ENCODE data around the gene EGFLAM.

DNA sequence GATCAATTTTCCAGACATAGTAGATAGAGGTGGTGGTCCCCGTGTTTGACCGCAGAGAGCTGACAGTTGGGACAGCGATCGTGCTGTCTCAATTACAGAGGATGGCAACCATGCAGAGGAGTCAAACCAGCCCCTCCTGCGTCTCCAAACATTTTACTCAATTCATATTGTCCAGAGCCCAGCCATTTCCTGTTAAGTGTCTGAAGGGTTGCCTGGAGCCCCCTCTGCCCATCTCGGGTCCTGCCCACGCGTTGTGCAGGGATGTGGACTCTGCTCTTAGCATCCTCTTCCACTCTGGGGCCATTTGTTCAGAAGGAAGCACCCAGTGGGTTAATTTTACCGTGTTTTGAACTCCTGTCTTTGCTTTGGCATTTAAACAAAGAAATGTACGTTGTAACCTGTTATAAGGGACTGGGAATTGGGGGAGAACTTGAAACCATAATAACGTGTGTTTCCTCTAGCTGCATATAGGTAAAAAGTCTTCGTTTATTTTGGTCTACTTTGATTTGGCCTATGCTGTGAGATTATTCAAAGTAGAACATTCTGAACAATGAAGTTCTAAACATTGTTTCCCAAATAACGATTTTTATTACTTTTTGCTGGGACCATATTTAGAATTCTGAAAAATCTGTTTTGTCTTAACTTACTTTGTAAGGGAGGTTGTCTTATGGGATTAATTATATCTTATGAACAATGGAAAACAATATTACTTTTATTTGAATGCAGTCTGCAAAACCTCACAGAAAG, 876 bp downstream of the EGFLAM start:
- TF ChIP-seq, protein P1, sequence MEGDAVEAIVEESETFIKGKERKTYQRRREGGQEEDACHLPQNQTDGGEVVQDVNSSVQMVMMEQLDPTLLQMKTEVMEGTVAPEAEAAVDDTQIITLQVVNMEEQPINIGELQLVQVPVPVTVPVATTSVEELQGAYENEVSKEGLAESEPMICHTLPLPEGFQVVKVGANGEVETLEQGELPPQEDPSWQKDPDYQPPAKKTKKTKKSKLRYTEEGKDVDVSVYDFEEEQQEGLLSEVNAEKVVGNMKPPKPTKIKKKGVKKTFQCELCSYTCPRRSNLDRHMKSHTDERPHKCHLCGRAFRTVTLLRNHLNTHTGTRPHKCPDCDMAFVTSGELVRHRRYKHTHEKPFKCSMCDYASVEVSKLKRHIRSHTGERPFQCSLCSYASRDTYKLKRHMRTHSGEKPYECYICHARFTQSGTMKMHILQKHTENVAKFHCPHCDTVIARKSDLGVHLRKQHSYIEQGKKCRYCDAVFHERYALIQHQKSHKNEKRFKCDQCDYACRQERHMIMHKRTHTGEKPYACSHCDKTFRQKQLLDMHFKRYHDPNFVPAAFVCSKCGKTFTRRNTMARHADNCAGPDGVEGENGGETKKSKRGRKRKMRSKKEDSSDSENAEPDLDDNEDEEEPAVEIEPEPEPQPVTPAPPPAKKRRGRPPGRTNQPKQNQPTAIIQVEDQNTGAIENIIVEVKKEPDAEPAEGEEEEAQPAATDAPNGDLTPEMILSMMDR (IDR thresholded peaks at IDR 0.05), result no peak
- TF ChIP-seq POLR2A (IDR thresholded peaks at IDR 0.05), result no peak
